Measurements from ENCODE around the gene MRO.
"Not testable (repeated sequence)": the region's sequence is repeated elsewhere in the genome, so short reads cannot be mapped to it uniquely, and the experiment has no call there.

Gene MRO

DNA sequence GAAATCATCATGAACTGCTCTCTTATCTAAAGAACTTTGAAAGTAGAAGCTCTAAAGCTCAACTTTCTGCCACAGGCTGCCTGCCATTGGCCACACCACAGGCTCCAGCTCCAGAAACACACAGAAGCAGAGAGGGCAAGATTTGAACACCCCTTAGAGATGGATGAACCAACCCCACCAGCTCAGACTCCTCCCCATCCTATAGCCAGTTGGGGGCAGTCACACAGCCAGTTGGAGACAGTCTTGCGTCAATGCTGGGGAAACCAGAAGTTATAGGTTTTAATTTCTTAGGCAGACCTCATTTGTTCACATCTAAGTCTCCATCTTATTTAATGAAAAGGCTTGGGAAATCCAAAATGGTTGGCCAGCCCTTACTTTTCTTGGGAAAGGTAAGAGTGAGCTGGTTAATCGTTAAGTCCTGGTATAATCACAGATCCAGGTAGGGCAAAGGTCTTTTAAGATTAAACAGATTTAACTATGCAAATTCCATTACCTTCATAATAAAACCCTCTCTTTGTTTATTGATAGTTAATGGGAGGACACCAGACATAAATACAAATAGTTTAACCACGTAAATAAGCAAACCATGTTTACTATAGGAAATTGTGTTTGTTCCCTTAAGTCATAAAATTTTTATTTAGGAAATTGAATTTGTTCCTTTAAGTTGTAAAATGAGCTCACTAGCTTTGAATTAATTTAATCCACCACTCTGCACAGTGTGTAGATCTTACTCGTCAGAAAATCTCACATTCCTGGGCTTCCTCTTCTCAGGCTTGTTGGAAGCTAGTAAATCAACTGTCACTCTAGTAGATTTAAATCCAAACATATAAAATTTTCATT, 28.0 kb downstream of the MRO start:
- DNase-seq (ENCODE audit: low read depth), result no peak

DNA sequence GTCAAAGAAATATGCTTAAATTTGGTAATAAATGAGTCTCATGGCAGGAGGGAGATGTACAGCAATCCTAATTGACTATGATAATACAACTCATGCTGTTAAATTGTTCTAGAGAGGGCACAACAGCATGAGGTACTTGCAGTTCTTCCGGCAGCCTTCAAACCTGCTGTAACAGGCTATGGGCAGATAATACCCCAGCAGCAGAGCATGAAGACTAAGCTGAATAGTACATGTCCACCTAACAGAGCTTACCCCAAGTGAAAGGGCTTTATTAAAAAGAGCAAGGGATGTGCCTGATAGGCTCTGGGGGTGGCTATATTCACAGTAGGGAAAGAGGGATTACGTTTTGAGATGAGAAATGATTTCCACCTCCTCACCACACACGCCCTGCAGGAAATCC, 28.9 kb downstream of the MRO start:
- no peak for DNase-seq (ENCODE audit: low read depth)

DNA sequence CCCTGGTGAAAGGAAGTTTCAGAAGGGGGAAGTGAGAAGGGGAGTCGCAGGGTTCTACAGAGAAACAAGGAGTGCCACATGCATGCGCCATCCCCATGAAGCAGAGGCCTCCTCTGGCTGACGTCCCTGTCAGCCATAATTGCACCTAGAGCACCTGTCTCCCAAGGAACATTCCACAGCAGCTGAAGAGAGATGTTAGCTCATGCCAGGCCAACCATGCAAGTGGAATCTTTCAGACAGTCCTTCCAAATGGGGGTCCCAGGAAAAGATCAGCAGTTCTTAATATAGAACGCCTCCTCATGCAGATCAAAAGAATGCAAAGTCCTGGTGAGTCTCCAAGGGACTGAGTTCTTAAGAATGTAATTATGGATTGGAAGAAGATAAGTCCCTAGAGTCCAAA, 29.6 kb downstream of the MRO start:
- DNase-seq (ENCODE audit: low read depth), result no peak

DNA sequence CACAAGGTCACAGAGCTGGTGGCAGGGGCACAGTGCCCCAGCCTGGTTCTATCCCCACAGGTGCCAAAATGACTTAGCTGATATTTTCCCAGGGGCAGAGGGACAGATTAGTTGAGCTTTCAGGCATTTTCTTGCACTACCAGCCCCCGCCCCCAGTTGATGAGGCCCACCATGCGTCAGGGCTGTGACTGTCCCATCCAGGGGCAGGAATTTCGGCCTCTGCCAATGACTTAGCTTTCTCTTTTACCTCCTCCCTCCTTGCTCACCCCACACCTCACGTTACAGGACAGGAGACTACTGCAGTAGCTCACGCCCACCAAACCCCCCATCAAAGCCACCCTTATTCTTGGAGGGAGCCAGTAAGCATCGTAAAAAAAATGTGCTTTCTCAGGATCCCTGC, 31.5 kb downstream of the MRO start:
- no peak for DNase-seq (ENCODE audit: low read depth)

DNA sequence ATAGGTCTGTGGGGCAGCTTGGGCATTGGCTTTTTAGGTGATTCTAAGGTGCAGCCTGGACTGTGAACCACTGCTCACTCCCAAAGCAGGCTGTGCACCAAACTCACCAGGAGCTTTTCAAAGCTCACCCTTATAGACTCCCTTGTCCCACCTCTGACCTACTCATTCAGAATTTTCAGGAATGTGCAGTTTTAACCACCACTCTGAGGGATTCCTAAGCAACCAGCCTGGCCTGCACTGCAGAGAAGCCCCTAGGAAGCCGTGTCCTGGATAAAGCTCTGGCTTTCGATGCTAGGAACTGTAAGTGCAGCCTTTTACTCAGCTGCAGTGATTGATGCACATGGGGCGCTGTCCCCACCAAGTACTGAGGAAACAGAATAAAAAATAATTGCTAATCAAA, 33.0 kb downstream of the MRO start:
- no peak for DNase-seq (ENCODE audit: low read depth)

DNA sequence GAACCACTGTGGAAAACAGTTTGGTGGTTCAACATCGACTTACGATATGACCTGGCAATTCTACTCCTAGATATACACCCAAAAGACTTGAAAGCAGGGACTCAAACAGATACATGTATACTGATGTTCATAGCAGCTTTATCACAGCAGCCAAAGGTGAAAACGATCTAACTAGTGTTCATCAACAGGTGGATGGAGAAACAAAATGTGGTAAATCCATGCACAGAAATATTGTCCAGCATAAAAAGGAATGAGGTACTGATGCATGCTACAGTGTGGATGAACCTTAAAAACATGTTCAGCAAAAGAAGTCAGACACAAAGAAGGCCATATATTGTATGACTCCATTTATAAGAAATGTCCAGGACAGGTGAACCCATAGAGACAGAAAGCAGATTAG, 36.3 kb downstream of the MRO start:
- DNase-seq (ENCODE audit: low read depth), result no peak

DNA sequence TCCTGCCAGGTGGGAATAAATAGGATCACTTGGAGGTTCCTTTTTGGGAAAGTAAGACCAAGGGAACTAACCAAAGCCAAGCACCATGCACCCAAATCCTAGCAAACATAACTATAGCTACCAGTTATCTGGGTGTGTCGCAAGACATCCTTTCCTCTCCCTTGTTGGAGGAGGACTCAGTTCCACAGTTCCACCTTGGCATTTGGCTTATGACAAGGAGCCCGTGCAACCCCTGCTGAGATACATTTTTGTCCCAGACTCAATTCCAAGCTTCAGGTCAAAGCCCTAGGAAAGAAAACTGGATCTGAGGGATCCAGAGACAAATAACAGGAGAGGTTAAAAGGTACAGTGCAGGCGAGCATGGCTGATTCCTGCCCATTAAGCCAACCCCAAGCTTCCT, 40.8 kb downstream of the MRO start:
- not testable (repeated sequence) for DNase-seq (ENCODE audit: low read depth)

DNA sequence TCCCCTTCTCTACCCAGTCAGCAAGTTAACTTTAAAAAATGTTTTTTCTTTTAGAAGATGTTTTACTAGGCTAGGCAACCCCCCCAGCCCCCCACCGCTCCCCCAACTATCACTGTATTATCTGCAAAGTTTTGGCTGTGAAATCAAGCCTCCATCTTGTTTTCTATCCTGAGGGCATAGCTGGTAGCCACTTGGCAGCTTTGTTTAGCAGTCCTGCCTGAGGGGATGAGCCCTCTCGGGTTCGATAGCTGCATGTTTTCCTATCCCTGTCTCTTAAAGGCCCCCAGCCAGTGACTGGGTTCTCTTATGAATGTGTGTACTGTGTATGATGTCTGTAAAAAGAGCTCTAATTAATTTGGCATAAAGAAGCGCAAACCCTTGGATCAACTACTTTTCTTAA, 43.4 kb downstream of the MRO start:
- DNase-seq (ENCODE audit: low read depth), result no peak

DNA sequence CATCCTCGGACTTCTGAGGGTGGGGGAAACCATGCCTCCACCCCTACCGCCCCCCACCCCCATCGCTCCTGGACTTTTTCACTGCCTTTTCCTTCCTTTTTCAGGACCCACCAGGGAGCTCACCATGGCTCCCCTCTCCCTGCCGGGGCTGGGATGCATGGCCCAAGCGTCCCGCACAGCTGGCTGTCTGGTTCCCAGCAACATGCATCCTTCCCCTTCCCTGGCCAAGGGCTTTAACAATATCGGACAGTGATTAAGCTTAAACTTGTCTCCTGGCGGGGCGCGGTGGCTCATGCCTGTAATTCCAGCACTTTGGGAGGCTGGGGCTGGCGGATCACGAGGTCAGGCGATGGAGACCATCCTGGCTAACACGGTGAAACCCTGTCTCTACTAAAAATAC, 44.1 kb downstream of the MRO start:
- no peak for DNase-seq (ENCODE audit: low read depth)

DNA sequence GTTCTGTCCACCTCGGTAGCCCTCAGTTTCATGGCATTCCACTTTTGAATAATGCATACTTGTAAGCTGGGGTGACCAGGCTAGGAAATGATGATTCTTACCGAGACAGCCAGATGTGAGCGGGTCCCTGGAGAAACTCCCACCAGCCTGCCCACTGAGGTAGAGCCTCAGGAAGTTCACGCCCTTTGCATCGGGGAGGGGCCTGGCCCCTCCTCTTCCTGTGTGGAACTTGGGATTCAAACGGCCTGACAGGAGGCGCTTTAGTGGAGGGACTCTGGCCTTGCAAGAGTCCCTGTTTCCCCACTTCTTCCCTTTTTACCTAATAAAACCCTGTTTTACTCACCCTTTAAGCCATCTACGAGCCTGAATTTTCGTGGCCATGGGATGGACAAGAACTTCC, 44.6 kb downstream of the MRO start:
- no peak for DNase-seq (ENCODE audit: low read depth)

DNA sequence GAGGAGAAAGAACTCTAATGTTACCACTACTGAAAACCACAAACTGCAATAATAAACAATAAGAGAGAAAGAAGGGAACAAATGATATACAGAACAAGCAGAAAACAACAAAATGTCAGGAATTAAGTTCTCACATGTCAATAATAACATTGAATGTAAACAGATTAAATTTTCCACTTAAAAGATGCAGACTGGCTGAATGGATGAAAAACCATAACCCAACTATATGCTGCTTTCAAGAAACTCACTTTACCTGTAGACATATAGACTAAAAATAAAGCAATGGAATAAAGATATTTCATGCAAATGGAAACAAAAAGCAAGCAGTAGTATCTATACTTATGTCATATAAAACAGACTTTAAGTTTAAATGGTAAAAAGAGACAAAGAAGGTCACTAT, 50.4 kb downstream of the MRO start:
- no peak for DNase-seq (ENCODE audit: low read depth)

DNA sequence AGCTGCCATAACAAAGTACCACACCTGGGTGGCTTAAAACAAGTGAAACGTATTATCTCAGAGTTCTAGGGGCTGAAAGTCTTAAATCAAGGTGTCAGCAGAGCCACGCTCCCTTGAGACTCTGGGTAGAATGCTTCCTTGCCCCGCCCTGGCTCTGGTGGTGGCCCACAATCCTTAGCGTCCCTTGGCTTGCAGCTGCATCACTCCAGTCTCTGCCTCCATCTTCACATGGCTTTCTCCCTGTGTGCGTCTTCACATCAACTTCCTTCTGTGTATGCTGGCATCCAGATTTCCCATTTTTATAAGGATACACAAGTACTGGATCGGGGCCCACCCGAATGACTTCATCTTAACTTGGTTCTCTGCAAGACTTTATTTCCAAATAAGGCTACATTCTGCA, 62.5 kb downstream of the MRO start:
- DNase-seq (ENCODE audit: low read depth), result no peak

DNA sequence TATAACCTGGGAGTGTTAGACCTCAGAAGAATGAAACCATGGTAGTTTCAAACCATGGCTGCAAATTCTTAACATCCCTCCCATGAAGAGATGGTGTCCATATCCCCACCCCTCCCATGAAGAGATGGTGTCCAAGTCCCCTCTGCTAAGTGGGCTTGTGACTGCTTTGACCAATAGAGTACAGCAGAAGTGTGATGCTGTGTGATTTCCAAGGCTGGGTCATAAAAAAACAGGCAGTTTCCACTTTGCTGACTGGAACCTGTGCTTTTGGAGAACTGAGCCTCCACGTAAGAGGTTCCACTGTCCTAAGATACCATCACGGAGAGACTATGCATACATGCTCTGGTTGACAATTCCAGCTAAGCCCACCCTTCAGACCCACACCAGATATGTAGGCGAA, 65.5 kb downstream of the MRO start:
- no peak for DNase-seq (ENCODE audit: low read depth)

DNA sequence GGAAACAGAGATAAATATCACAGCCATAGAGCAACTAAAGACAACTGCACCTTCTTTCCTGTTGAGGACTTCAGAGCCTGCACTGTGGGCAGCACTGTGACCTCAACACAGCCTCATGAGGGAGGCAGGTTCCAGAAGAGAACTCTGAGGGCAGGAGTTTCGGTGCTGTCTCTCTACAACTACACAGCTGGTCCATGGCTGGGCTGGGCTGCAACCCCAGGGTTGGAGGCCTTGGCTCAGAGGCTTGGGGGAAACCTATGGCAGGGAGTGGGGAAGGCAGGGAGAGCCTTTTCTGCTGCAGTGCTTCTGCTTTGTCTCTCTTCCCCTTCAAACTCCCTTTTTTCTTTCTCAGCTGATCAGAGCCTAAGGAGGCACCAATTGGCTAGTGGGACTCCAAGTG, 66.5 kb downstream of the MRO start:
- DNase-seq (ENCODE audit: low read depth), result no peak

DNA sequence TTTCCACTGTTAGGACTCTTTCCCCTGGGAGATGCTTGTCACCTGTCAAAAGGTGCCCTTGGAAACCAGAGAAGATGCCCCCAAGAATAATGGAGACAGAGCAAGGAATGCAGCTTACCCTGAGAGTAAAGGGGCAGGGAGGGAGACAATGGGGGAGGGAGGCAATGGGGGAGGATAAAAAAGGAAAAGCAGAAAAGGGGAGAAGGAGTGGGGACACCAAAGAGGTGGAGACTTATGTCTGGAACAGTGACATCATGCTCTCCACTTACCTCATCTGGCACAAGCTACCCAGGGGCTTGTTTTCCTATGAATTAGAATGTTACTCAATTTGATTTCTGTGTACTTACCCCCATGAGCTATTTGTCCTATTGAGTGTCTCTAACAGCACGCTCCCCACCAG, 67.9 kb downstream of the MRO start:
- DNase-seq (ENCODE audit: low read depth), result no peak

DNA sequence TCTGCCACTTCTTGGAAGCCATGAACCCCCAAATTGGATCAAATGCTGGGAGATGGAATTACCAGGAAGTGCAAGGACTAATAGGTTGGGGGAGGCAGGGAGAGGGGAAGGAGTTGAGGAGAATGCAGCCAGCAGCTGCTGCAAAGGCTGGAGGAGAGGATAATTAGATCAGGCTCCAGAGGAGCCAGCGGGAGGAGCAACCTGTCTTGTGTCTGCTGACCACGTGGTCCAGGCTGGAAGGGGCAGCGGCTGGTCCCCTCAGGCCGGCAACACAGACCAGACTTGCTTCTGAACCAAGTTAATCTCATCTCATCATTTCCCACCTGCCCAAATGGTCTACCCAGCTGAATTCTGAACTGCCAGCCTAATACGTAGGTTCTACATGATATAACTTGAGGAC, 68.3 kb downstream of the MRO start:
- no peak for DNase-seq (ENCODE audit: low read depth)

DNA sequence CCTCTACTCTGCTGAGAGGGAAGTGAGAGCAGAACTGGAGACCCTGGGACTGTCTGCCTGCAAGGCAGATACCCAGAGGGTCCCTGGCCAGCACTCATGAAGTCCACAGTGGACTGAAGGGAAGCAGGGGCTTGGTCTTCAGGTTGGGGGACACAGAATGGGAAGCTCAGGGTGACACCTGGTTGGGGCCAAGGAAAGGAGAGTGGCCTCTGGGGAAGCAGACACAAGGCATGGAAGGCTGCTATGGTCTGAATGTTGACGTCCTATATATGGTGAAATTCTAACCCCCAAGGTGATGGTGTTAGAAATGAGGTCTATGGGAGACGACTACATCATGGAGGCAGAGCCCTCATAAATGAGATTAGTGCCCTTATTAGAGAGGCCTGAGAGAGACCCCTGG, 69.3 kb downstream of the MRO start:
- no peak for DNase-seq (ENCODE audit: low read depth)

DNA sequence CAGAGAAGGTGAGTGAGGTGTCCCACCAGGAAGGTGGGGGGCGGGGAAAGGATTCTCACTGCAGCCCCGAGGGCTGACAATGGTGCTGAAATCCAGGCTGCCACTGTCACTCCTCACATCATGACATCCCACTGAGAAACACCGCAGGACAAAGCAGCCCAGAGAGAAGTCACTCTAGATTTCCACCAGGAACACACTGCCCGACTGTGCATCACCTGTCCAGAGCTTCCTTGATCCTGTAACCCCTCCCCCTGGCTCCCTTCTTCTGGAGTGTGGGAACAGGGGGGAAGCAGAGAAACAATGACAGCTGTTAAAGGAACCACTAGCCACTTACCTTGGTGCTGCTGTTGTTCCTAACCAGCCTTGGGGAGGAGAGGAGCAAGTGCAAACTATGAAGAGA, 69.9 kb downstream of the MRO start:
- no peak for DNase-seq (ENCODE audit: low read depth)

DNA sequence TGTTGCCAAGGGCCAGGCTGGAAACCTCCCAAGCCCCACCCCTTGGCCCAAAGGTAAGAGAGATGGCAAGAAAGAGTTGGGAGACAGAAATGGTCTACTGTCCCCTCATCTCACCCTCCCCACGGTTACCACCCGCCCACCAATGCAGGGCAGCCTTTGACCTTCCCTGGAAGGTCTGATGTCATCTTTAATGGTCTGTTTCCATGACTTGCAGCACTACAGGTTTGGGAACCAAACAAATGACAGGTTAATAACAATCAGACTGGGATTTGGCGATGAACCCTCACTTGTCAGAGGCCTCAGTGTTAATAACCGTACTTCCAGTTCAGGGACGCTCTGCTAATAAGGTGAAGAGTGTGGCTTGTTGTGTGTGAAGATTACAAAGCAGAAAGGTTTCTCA, 70.4 kb downstream of the MRO start:
- no peak for DNase-seq (ENCODE audit: low read depth)

DNA sequence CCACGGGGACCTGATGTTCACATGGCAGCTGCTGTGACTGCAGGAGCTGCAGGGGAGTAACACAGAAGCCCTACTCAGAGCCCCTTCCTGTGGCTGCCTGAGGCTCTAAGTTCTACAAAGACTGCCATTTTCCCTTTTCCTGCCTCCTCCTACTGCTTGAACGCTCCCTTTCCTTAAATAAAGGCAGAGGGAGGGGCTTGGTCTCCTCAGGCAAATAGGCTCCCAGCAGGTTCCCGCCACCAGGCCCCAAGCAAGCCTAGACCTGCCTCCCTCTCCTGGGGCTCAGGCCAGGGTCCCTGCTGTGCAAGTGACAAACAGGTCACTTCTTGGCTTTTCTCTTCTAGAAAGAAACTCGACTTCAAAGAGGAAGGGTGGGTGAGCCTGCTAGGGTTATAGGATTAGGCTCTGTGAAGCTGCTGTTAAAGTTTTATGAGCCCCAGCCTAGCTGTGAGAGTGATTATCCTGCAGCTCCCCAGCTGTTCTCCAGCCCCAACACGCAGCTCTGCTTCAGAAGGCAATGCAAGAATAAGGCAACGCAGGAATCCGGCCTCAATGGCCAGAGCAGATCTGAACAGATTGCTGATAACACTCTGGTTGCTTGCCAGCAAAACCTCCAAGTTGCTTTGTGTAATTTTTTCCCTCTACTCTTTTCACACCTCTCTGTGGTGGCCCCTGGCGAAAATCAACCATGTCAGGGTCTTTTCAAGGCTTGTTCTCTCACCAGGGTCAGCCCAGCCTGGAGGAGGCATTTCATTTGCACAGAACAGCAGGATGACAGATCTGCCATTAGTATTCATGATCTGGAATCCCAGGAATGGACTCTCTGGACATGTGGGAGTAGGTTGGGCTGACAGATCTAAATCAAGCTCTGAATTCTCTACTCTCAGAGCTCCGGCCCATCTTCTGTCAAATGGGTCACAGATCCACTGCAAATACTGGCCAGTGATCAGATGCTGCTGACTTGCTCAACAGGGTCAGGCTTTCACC, 71.3 kb downstream of the MRO start:
- DNase-seq (ENCODE audit: low read depth), result no peak

DNA sequence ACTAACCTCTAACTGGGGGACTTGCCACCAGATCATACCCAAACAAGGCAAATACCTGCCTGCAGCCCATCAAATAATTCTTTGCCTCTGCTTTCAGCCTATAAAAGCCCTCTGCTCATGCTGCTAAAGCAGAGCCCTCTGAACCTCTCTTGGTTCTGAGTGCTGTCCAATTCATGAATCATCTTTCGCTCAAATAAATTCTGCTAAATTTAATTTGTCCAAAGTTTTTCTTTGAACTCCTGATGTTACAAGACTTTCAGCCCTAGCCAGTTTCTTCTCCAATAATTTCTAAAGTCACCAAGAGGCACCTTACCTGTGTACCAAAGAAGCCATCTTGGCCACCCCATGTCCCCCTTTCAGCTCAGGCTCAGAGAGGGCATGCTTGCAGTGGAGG, 72.0 kb downstream of the MRO start:
- no peak for DNase-seq (ENCODE audit: low read depth)

DNA sequence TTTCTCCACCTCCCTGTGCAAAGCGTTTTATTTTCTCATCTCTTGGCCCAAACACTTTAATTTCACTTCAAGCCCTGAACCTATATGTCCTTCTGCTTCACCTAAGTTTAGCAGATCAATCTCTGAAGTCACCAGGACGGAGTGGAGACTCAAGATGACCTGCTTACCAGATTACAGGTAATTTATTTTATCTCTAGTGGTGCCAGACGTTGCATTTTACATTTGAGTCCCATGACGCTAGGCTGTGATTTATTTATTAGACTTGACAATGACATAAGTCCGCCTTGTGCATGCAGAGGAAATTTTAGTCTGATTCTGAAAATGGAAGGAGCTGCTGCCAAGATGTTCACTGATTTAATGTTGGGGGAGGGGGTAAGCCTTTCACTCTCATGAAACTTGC, 73.9 kb downstream of the MRO start:
- DNase-seq (ENCODE audit: low read depth), result no peak
